HG03575 (cell line): ENCODE data around the gene KANK3.
"Not testable (repeated sequence)": the region's sequence is repeated elsewhere in the genome, so short reads cannot be mapped to it uniquely, and the experiment has no call there.

Experiments used
- ATAC-seq: cut with Tn5 transposase; IDR thresholded peaks from one replicate; pipeline ENCODE4 v1.9.1; 2021; ENCODE audit not compliant: unreplicated experiment, insufficient number of reproducible peaks, low FRiP score; ENCODE audit errors: extremely low read depth

Gene KANK3

DNA sequence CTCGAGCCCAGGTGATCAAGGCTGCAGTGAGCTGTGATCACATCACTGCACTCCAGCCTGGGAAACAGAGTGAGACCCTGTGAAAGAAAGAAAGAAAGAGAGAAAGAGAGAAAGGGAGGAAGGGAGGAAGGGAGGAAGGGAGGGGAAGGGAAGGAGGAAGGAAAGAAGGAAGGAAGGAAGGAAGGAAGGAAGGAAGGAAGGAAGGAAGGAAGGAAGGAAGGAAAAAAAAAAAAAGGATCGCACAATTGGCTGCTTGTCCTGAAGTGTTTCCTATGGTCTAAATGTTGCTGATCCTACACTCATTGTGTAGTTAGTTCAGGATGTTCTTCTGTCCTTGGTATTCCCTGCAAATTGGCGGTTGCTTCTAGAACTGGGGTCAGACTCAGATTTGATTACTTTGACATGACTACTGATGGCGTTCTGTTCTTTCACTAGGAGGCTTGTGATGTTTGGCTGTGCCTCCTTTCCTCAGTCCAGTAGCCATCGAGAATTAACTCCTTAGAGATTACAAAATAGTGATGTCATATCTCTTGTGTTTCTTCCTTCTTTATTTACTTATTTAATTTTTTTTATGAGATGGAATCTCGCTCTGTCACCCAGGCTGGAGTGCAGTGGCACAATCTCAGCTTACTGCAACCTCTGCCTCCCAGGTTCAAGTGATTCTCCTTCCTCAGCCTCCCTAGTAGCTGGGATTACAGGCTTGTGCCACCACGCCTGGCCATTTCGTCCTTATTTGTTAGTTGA is 6.7 kb upstream of the KANK3 start:
- not testable (repeated sequence) for ATAC-seq

DNA sequence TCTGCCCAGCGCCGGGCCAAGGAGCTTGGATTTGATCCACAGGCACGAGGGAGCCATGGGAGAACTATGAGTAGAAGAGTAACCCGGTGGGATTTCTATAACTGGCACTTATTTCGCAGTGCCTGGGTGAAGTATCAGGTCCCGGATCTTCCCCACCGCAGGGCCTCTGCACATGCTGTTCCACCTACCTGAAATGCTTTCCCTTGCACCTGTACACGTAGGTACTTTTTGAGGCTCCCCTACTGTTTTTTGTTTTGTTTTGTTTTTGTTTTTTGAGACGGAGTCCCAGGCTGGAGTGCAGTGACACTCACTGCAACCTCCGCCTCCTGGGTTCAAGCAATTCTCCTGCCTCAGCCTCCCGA is 402 bp upstream of the KANK3 start:
- ATAC-seq = no peak

DNA sequence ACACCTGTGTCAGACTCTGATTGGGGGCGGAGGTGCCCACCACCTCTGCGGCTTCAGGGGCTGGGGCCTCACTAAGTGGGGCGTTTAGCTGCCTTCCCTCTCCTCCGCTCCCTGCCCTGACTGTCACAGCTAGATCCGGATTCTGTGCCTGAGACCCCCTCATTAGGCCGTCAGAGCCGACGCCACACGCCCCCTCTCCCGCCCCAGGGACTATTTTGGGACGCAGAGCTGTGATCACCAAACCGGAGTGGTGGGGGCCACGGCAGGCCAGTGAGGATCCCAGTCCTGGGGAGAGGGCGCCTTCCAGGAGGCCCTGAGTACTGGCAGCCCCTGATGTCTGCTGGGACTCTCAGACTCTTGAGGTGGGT is 762 bp downstream of the KANK3 start:
- ATAC-seq = no peak

DNA sequence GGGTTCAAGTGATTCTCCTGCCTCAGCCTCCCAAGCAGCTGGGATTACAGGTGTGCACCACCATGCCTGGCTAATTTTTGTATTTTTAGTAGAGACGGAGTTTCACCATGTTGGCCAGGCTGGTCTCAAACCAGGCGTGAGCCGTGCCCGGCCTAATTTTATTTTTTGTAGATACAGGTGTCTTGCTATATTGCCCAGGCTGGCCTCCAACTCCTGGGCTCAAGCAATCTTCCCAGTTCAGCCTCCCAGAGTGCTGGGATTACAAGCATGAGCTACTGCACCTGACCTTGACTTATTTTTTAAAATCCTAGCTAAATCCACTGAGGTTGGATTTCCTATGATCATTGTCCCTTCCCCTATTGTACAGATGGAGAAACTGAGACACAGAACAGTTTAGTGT is 1.6 kb downstream of the KANK3 start:
- not testable (repeated sequence) for ATAC-seq

DNA sequence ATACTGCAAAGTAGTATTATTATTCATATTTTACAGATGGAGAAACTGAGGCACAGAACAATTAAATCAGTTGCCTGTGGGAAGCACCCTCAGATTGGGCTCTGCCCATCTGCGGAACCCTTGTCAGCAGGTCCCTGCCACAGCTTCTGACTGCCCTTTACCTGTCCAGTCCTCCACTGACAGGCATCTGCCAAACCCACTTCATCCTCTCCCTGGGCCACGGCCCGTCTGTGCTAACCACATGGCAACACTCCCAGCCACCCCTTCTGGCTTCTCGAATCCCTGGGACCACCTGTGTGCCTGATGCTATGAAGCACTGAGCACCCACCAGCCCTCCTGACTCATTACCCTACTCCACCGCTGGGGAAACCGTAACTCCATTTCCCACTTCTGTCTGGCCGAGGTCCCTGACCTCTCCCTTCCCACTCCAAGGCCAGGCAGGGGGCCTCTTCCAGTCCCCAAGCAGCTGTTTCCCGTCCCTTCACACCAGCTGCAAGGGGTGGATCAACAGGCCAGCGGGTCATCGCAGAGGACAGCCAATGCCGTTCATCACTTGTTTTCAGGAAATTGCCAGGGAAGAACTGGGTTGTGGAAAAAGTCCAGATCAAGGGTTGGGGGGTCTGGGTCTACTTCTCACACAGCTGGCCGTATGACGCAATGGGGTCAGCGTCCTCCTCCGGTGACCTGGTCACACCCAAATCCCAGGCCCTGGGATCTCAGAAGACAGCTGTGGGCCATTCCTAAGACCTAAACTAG is 2.5 kb downstream of the KANK3 start:
- no peak for ATAC-seq

DNA sequence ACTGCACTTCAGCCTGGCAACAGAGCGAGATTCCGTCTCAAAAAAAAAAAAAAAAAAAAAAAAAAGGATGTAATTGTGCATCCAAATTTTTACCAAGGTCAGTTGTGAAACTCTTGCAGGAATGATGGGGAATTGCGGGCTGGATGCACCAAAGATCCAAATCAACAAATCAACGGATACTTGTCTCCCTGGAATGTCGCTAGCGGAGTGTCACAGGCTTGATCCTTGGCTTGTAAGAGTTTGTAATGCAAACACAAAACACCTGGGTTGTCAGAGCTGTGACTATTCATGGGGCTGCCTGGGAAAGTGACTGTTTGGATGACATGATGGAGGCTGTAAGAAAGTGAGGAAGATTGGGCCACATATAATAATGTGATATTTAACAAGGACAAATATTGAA is 4.2 kb downstream of the KANK3 start:
- ATAC-seq = no peak

DNA sequence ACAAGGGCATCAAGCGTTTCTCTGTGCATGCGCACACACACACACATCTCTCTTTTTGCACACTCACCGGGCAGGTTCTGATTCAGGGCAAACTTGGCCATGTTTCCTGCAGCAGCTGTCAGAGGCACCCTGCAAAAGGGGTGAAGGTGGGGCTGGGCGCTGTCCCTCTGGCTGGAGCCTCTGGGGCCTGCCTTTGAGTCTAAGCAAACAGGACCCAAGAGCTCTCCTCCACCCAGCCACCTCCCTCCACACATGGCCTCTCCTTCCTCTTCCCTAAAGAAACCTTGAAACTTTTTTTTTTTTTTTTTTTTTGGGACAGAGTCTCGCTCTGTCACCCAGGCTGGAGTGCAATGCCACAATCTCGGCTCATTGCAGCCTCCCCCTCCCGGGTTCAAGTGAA is 5.3 kb downstream of the KANK3 start:
- no peak for ATAC-seq

DNA sequence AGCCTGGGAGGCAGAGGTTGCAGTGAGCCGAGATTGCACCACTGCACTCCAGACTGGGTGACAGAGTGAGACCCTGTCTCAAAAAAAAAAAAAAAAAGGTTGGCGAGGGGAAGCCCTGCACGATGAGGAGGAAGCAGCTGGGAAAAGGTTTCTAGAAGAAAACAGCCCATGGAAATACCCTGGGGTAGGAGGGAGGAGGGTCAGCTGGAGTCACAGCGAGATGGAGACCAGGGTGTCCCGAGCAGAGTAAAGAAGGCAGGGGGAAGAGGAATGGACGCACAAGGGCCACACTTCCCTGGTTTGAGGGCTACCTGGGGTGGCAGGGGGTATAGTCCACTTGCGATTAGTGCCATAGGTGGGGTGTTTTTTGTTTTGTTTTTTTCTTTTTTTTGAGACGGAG is 6.4 kb downstream of the KANK3 start:
- no peak for ATAC-seq

DNA sequence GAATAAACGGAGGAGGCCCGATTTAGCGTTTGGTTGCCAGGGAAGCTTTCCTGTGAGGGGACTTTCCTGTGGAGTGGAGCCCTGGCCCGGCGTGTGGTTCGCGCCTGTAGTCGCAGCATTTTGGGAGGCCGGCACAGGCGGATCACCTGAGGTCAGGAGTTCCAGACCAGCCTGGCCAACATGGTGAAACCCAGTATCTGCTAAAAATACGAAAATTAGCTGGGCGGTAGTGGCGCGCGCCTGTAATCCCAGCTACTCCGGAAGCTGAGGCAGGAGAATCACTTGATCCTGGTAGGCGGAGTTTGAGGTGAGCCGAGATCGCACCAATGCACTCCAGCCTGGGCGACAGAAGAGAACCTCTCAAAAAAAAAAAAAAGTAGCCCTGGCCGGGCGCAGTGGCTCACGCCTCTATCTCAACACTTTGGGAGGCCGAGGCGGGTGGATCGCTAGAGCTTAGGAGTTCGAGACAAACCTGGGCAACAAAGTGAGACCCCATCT is 6.9 kb downstream of the KANK3 start:
- no peak for ATAC-seq

DNA sequence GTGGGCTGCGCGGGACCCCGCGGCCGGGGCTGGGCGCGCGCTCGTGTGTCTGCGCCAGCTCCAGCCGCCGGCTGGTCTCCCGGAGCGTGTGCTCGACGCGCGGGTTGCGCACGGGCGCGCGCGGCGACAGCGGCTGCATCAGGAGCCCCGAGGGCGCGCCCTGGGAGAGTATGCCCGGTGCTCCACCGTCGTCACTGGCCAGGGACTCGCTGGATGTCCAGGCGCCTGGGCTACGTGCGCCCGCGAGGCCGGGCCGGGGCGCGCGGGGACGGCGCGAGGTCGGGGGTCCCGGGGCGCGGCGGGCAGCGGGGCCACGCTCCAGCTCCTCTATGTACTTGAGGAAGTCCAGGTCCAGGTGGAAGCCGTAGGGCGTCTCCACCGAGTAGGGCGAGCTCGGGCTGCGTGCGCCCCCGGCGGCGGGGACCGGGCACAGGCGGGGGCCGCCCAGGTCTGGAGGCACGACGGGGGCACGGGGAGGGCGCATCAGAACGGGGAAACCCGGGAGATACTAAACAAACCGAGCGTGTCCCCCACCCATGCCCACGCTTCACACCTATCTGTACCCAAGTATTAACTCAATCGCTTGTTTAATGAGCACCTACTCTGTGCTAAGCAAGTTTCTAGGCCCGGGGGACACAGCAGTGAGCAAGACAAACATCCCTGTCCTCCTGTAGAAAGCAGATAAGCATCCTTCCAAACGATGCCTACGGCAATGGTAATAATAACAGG is 7.6 kb downstream of the KANK3 start:
- no peak for ATAC-seq

DNA sequence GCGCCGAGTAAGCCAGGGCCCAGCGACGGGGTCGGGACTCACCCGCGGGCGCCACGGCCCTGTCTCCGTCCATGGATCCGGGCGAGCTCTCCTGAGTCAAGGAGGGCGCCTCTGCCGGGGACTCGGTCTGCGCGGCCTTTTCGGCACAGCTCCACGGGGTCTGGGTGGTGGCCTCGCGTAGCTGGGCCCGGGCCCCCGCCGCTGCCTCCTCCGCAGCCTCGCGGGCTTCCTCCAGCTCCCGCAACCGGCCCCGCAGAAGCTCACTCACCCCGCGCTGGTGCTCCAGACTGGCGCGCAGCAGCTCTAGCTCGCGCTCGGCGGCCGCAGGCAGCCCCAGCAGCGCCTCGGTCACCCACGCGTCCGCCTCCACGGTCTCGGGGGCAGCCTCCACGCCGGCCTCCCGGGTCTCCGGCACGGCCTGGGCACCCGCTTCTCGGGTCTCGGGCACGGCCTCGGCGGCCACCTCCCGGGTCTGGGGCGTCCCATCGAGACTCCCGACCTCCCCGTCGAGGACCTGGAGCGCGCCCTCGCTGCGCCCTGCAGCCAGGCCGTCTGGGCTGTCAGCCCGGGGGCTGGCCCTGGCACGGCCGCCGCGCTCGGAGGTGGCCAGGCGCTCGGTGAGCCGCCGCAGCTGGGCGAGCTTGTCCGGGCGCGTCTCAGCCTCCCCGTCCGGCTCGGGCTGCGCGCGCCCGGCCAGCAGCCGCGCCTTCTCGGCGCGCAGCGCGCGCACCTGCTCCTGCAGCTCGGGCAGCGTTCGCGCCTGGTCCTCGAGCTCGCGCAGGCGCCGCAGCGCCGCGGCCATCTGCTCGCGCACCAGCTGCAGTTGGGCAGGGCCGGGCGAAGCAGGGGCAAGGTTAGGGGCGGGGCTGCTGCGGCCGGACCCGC is 8.4 kb downstream of the KANK3 start:
- ATAC-seq = no peak

DNA sequence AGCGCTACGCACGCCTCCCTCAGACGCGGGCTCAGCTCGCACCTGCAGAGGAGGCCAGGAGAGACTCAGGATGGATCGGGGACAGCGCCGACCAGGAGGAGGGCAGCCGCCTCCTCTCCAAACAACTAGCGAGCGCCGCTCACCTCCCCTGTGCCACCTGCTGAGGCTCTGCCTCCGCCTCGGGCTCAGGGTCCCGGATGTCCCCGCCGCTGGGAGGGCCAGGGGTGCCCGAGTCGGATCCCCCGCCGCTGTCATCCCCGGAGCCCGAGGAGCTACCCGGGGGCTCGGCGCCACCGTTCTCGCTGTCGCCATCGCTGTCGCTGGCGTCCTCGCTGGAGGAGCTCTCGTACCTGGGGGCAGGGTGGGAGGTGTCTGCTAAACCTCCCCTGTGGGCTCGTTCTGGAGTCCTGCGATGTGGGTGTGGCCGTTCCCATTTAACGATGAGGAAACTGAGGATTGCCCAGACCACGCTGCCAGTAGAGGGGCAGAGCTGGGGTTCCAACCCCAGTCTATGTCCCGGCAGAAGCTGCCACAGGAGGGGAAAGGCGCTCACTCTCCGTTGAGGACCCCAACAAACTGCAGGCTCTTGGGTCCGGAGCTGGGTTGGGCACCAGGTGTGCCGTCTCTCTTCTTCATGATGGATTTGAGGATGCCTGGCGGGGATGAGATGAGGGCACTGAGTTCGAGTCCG is 9.2 kb downstream of the KANK3 start:
- no peak for ATAC-seq

DNA sequence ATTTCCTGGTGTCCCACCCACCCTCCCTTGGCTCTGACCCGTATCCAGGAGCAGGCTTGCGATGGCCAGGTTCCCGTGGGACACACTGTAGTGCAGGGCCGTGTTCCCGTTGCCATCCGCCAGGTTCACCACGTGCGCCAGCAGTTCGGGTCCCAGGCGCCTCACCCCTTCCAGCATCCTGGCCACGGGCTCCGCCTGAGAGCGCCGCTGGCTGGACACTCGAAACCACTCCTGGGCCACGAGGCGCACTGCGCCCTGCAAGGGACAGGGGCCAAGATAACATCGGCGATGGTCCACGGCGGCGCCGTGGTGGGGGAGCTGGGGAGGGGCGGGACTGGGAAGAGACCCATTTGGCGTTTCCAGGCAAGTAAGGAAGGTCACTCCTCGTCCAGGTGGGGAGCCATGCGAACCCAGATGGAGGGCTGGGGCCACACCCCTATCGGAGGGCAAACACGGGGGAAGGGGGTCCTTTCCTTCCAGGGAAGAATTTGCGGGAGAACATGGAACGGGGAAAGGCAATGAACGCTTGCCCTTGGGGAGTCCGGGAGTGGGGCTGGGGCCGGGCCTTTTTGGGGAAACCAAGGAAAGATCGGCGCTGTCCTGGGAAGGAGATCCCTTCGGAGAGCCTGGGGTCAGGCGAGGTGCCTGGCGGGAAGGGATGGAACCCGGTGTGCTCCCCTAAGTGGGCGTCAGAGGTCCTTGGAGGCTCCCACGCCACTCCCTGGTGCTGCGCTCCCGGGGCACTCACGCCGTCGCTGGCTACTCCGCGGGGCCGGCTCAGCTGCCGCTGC is 9.9 kb downstream of the KANK3 start:
- ATAC-seq = no peak

DNA sequence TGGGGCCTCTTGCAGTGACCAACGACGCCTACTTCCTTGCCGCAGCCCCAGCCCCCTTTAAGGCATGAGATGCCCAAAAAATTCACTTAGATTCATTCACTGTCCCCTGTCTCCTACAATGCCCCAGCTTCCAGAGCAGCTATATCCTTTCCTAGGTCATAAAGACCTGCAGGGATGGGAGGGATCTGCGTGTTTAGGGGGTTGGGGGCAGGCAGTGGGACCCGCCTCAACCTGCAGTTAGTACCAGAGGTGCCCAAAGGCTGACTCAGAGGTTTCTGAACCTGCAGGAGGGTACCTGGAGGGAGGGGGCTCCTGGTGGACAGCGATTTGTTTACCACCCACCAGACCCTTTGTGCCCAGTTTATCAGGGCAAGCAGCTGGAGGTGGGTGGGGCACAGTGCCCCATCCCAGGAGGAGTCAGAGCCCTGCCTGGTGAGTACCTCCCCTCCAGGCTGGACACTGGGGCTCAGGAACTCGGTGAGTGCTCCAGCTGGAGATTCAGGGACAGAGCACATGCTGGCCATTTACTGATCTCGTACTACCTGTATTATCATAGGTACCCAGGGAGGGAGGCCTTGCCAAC is 11.7 kb downstream of the KANK3 start:
- ATAC-seq = no peak

DNA sequence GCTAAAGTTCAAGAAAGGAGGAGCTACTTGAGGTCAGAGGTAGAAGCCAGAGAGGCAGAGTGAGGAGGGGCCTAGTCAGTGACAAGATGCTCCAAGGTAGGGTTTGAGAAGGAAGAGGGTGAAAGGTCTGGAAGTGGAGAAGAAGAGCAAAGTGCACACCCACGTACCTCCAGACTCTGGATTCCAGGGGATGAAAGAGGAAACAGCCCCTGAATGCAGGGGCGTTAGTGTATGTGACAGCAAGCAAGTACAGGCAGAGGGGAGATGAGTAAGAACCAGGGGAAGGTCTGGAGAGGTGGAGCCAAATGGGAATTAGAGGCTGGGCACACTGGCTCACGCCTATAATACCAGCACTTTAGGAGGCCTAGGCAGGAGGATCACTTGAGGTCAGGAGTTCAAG is 13.1 kb downstream of the KANK3 start:
- no peak for ATAC-seq

DNA sequence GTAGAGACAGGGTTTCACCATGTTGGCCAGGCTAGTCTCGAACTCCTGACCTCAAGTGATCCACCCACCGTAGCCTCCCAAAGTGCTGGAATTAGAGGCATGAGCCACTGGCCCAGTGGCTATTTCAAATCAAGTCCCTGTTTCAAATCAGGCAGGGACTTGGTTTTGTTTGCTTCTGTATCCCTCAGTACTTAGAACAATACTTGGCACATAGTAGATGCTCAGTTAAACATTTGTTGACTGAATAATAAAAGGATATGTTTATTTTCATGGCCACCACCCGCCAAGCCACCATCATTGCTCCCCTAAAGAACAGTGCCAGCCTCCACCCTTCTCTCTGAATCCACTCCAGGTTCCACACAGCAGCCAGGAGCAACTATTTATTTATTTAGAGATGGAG is 17.6 kb downstream of the KANK3 start:
- ATAC-seq = no peak

DNA sequence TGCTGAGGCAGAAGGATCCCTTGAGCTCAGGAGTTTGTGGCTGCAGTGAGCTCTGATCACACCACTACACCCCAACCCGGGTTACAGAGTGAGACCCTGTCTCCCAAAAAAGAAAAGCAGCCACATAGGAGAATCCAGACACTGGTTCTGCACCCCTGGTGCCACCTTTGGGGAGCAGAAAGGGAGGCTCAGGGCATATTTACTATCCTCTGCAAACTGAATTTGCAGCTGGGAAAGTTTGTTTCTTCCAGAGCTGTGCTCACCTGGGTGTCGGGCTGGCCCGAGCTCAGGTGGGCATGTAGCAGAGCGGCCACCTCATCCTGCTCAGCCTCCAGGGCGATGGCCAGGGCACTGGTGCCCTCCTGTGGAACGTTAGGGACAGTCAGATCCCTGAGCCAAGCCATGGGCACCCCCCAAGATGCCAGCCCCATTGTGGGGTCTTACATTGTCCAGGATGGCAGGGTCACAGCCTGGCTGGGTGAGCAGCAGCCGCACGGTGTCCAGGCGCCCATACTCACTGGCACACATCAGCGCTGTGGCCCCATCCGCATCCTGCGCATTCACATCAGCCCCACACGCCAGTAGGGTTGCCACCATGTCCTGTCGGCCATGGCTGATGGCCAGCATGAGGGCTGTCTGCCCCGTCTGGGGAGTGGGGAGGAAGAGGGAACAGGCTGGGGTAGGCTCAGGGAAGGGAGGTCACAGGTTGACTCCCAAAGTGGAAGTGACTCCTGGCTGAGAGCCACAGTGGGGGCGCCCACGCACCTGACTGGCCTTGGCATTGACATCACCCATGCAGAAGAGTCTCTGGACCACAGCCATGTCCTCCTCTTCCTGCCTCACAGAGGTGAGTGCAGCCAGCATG is 18.6 kb downstream of the KANK3 start:
- ATAC-seq = no peak
